Breast epithelium (tissue), 4 donors: ENCODE results near the gene ARHGAP15. TPM values are rescaled to one million over a fixed set of nuclear protein-coding genes. Genes with fewer than 3 reads are reported as not detected.

Source experiments
- DNase-seq, 2 donors: peaks; one replicate each; pipeline ENCODE4 v3.0.0-alpha.2; 2019; ENCODE audit warnings: low spot score in 2 of 2
- H3K27ac ChIP-seq, 2 donors: fragments of 200-600 bp; sonication (generic) in 1 of 2; one replicate each; pipeline ENCODE4 v1.5.1; 2016 to 2019; ENCODE audit warnings: mild to moderate bottlenecking in 1 of 2
- H3K27me3 ChIP-seq, 2 donors: fragments of 200-600 bp; sonication (generic) in 1 of 2; one replicate each; pipeline versions ENCODE4 v1.5.1 to v1.6.0; 2017 to 2019; ENCODE audit warnings: control low read depth in 1 of 2, mild to moderate bottlenecking in 1 of 2
- H3K36me3 ChIP-seq: fragments of 200-600 bp; one replicate; pipeline ENCODE4 v1.5.1; 2019
- H3K4me1 ChIP-seq, 2 donors: fragments of 200-600 bp; sonication (generic); one replicate each; pipeline ENCODE4 v1.5.1; 2016 to 2019; ENCODE audit warnings: control low read depth in 1 of 2
- H3K4me3 ChIP-seq, 3 donors: fragments of 200-600 bp; sonication (generic); 1 replicate in 2 of 3; 2 replicates in 1 of 3; pipeline ENCODE4 v1.5.1; 2016 to 2019; ENCODE audit warnings: mild to moderate bottlenecking in 3 of 3, moderate library complexity in 2 of 3
- H3K9me3 ChIP-seq, 2 donors: fragments of 200-600 bp; sonication (generic) in 1 of 2; one replicate each; pipeline ENCODE4 v1.5.1; 2016 to 2019; ENCODE audit warnings: control low read depth in 1 of 2
- POLR2A ChIP-seq: fragments of 450-650 bp; IDR thresholded peaks from one replicate; pipeline ENCODE4 v1.6.1; 2016; ENCODE audit warnings: antibody characterized with exemption, mild to moderate bottlenecking, moderate library complexity
- POLR2AphosphoS5 ChIP-seq, 3 donors: sonication (generic); formaldehyde crosslinking; IDR thresholded peaks; one replicate each; pipeline ENCODE4 v1.6.1; 2017; ENCODE audit warnings: antibody characterized with exemption in 3 of 3
- intact Hi-C: fragments of 100-400 bp; cut with DNase I; formaldehyde crosslinking; loops from one replicate; pipeline ENCODE4 v1.15.1; 2023; ENCODE audit warnings: low total_unique reads
- total RNA-seq, 3 donors: library from RNA; depleted of rRNA; stranded (reverse); fragments of >200 nt; gene quantifications; one replicate each; pipeline ENCODE4 v1.1.0, GENCODE V29; 2016
- TF ChIP-seq, protein P1 (sequence below), 3 donors: fragments of 450-650 bp; IDR thresholded peaks; one replicate each; pipeline ENCODE4 v1.5.1; 2016 to 2017; ENCODE audit warnings: antibody characterized with exemption in 3 of 3, mild to moderate bottlenecking in 3 of 3, moderate library complexity in 3 of 3

Gene ARHGAP15
- total RNA-seq, 3 donors from 2014 or later: 8.9 to 13.4 (median 10.7) TPM

DNA sequence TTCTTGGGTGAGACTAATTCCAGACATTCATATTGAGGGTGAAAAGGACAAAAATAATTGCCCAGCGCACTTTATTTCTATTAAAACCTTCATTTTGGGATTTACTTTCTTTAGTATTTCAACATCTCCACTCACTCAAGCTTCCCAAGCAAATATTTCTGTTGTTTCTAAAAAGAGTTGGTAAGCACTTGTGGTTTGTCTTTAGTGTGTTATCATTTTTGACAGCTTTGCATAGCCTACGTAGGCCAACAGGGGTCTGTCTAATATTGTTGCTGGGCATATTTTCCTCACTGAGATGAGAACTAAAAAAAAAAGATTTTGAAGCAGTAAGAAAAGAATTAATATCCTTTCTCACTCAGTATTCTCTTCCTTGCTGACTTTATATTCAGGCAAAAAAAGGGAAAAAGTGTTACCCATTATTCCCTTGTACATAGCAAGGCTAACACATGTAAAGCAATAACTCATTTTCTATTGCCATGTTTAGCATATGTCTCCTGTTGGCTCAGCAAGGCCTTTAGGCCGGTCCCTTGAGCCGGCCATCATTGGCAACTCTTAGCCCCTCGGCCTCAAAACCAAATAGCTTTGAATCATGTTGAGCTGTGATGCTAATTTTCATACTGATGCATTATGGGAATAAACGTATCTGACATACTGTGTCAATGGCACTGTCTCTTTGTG is 494.2 kb downstream of the ARHGAP15 start:
- H3K4me3 ChIP-seq: no peak overlapping the region
- H3K4me1 ChIP-seq: no peaks in the 10 kb centered on the region
- DNase-seq: no peak
- H3K27me3 ChIP-seq: no peaks in the 10 kb centered on the region
- no peak overlapping the region for H3K27ac ChIP-seq
- intact Hi-C loops: no loop called here
- no peak for TF ChIP-seq POLR2AphosphoS5 (IDR thresholded peaks at IDR 0.05)
- TF ChIP-seq POLR2A: no peak
- TF ChIP-seq, protein P1, sequence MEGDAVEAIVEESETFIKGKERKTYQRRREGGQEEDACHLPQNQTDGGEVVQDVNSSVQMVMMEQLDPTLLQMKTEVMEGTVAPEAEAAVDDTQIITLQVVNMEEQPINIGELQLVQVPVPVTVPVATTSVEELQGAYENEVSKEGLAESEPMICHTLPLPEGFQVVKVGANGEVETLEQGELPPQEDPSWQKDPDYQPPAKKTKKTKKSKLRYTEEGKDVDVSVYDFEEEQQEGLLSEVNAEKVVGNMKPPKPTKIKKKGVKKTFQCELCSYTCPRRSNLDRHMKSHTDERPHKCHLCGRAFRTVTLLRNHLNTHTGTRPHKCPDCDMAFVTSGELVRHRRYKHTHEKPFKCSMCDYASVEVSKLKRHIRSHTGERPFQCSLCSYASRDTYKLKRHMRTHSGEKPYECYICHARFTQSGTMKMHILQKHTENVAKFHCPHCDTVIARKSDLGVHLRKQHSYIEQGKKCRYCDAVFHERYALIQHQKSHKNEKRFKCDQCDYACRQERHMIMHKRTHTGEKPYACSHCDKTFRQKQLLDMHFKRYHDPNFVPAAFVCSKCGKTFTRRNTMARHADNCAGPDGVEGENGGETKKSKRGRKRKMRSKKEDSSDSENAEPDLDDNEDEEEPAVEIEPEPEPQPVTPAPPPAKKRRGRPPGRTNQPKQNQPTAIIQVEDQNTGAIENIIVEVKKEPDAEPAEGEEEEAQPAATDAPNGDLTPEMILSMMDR (IDR thresholded peaks at IDR 0.05): no peak
- H3K36me3 ChIP-seq: no peaks in the 10 kb centered on the region
- H3K9me3 ChIP-seq: no peaks in the 10 kb centered on the region

DNA sequence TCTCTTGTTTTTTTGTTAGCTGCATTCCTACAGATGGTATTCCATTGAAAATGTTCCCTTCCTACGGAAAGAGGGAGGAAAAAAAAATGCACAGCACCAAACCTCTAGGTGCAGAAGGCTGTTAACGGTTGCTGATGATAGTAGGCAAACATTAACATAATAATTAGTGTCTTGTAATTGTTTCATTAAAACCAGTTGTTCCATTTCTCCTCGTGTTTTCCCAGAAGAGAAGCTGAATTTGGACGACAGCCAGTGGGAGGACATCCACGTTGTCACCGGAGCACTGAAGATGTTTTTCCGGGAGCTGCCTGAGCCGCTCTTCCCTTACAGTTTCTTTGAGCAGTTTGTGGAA is 494.7 kb downstream of the ARHGAP15 start:
- no peaks in the 10 kb centered on the region for H3K9me3 ChIP-seq
- intact Hi-C loops: no loop called here
- TF ChIP-seq POLR2AphosphoS5 (IDR thresholded peaks at IDR 0.05): no peak
- TF ChIP-seq, protein P1 (IDR thresholded peaks at IDR 0.05): no peak
- TF ChIP-seq POLR2A: no peak
- H3K27ac ChIP-seq: no peak overlapping the region
- H3K27me3 ChIP-seq: no peaks in the 10 kb centered on the region
- H3K4me1 ChIP-seq: no peaks in the 10 kb centered on the region
- no peaks in the 10 kb centered on the region for H3K36me3 ChIP-seq
- no peak overlapping the region for H3K4me3 ChIP-seq
- no peak for DNase-seq

DNA sequence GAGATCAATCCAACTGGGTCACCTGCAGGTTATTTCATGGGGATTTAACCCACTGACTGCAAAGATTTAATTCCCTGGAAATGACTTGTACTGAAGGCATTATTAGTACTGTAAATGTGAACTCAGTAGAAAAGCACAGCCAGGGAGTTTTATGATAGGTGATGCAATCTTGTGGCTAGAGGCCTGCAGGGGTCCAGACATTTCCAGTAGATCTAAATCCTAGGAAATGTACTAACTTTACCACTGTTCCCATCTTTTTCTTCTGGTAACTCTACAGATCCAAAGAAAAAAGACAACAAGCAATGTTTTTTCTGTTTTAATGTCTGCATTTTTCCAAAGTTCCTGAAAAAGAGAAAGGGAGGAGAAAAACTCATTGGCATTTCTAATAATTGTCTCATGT is 500.1 kb downstream of the ARHGAP15 start:
- TF ChIP-seq, protein P1 (IDR thresholded peaks at IDR 0.05): no peak
- TF ChIP-seq POLR2AphosphoS5 (IDR thresholded peaks at IDR 0.05): no peak
- TF ChIP-seq POLR2A: no peak
- H3K4me1 ChIP-seq: no peaks in the 10 kb centered on the region
- H3K4me3 ChIP-seq: no peak overlapping the region

DNA sequence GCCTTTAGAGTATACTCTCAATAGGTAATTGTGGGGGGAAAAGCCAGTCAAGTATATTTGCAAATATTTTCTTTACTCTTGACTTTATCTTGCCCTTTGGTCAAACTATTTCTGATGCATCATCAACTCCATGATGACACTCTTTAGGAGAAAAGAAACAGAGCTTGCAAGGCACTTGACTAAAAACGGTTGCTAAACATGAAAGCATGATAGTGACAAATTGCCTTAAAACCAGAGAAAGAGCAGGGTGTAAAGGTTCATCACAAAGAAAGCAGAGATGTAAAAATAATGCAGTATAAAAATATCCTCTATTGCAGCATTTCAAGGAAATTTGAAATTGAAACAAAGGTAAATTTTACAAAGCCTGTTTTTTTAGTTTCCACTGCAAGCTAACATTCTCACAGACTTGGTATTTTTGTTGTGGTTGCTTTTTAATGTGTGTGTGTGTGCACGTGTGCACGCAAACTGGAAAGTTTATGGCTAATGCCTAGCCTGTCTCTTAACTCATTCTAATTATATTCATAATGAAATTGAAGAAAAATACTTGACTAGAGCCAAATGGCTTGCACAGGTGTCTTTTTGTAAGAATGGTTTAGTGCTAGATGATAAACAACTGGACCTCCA is 503.6 kb downstream of the ARHGAP15 start:
- DNase-seq: no peak
- intact Hi-C loops: no loop called here
- Histone ChIP-seq H3K27me3 (no peaks in the 10 kb centered on the region), H3K27ac (no peak overlapping the region), H3K4me1 (no peaks in the 10 kb centered on the region), H3K36me3 (no peaks in the 10 kb centered on the region), H3K4me3 (no peak overlapping the region), H3K9me3 (peaks cover 0 to 10% of the 10 kb centered on the region in 2 donors)
- TF ChIP-seq, protein P1 (IDR thresholded peaks at IDR 0.05): no peak
- TF ChIP-seq POLR2AphosphoS5 (IDR thresholded peaks at IDR 0.05) (no peak), POLR2A (no peak)

More for the DNA sequence above, 500.1 kb downstream of the ARHGAP15 start:
- Histone ChIP-seq H3K36me3 (no peaks in the 10 kb centered on the region), H3K9me3 (no peaks in the 10 kb centered on the region), H3K27me3 (no peaks in the 10 kb centered on the region), H3K27ac (no peak overlapping the region)
- intact Hi-C loops: no loop called here
- DNase-seq: no peak

DNA sequence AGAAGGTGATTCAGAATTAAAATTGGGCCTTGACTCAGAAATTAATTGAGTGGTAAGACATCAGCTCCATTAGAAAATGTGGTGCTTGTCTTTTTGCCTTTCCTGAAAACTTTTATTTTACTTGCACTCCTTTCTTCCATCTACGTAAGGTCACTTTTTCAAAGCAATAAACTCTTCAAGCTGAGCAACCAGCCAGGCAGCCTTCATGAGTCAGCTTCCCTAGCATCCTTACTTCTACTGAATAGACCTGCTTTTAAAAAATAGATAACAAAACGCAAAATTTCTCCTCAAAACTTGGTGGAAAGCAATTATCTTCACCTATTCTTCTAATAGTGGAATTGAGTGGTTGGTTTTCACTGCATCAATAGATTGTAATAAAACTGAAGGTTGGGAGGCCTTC is 504.2 kb downstream of the ARHGAP15 start:
- Histone ChIP-seq H3K9me3 (peaks cover 0 to 10% of the 10 kb centered on the region in 2 donors), H3K27ac (no peak overlapping the region), H3K36me3 (no peaks in the 10 kb centered on the region), H3K27me3 (no peaks in the 10 kb centered on the region), H3K4me1 (no peaks in the 10 kb centered on the region), H3K4me3 (no peak overlapping the region)
- intact Hi-C loops: no loop called here
- no peak for DNase-seq
- TF ChIP-seq POLR2AphosphoS5 (IDR thresholded peaks at IDR 0.05) (no peak), POLR2A (no peak)
- TF ChIP-seq, protein P1 (IDR thresholded peaks at IDR 0.05): no peak
